ENCODE measurements around the gene DLGAP4.

Gene DLGAP4

GRCh38 chr20:36353740-36354139, 47.6 kb downstream of the DLGAP4 start:
- H3K4me3 ChIP-seq (ENCODE audit: low read depth, low read length), result no peak overlapping the region
- TF ChIP-seq CTCF (IDR thresholded peaks at IDR 0.05; ENCODE audit: low read depth, low read length), result no peak

- H3K4me3 ChIP-seq (ENCODE audit: low read depth, low read length), result no peak overlapping the region
- no peak for TF ChIP-seq CTCF (IDR thresholded peaks at IDR 0.05; ENCODE audit: low read depth, low read length)
Observed at GRCh38 chr20:36355469-36356171, 49.5 kb downstream of the DLGAP4 start.

- no peak overlapping the region for H3K4me3 ChIP-seq (ENCODE audit: low read depth, low read length)
- TF ChIP-seq CTCF (IDR thresholded peaks at IDR 0.05; ENCODE audit: low read depth, low read length), result no peak
Observed at GRCh38 chr20:36359668-36360406, 53.7 kb downstream of the DLGAP4 start.

- no peak overlapping the region for H3K4me3 ChIP-seq (ENCODE audit: low read depth, low read length)
- no peak for TF ChIP-seq CTCF (IDR thresholded peaks at IDR 0.05; ENCODE audit: low read depth, low read length)
Observed at GRCh38 chr20:36360429-36360828, 54.3 kb downstream of the DLGAP4 start.

- TF ChIP-seq CTCF (IDR thresholded peaks at IDR 0.05; ENCODE audit: low read depth, low read length), result no peak
- H3K4me3 ChIP-seq (ENCODE audit: low read depth, low read length), result no peak overlapping the region
Observed at GRCh38 chr20:36361406-36361805, 55.3 kb downstream of the DLGAP4 start.

GRCh38 chr20:36362261-36362660, 56.1 kb downstream of the DLGAP4 start:
- H3K4me3 ChIP-seq (ENCODE audit: low read depth, low read length), result no peak overlapping the region
- TF ChIP-seq CTCF (IDR thresholded peaks at IDR 0.05; ENCODE audit: low read depth, low read length), result no peak

Measured in WI38 (cell line).